T-helper 22 cell (primary cell): ENCODE results near the gene GBP3.
"Not testable (repeated sequence)": the region's sequence is repeated elsewhere in the genome, so short reads cannot be mapped to it uniquely, and the experiment has no call there.

Experiments
- DNase-seq: peaks from one replicate; pipeline ENCODE4 v3.0.0-alpha.2; 2020; ENCODE audit warnings: low read depth

GBP3 gene

DNA sequence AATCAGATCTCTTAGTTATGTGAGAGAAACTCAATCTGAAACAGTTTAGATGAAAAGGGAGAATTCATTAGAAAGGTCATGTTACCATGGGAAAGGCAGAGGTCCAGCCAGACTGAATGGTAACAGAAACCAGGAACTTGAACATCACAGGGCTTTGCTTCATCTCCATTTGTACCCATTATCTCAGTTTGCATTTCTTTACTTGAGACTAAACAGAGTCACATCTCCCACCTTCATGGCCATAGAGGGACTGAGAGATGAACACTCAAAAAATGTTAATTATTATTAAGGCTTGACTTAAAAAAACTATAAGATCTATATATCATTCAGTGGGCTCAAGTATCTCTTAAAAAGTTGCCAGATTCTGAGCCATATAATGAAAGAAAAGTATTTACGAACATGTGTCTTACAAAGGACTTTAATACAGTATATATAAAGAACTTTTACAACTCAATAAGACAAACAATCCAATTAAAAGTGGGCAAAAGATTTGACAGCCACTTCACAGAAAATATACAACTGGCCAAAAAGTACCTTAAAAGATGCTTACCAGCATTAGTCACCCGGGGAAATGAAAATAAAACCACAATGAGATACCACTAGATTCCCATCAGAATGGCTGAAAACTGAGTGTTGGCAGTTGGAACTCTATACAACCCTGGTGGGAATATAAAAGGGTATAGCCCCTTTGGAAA, 43.5 kb downstream of the GBP3 start:
- DNase-seq = no peak

DNA sequence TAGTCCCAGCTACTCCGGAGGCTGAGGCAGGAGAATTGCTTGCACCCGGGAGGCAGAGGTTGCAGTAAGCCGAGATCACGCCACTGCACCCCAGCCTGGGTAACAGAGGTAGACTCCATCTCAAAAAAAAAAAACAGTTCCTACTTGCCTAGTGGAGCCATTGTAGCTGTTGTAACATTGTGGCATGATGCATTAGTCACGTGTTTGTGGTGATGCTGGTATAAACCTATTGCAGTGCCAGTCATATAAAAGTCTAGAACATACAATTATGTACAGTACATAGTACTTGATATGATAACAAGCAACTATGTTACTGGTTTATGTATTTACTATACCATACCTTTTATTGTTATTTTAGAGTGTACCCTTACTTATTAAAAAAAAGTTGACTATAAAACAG, 46.4 kb downstream of the GBP3 start:
- no peak for DNase-seq

DNA sequence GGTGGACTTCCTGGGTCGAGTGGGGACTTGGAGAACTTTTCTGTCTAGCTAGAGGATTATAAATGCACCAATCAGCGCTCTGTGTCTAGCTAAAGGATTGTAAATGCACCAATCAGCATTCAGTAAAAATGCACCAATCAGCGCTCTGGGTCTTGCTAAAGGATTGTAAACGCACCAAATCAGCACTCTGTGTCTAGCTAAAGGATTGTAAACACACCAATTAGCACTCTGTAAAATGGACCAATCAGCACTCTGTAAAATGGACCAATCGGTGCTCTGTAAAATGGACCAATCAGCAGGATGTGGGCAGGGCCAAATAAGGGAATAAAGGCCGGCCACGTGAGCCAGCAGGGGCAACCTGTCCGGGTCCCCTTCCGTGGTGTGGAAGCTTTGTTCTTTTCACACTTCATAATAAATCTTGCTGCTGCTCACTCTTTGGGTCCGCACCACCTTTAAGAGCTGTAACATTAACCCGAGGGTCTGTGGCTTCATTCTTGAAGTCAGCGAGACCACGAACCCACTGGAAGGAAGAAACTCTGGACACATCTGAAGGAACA, 48.0 kb downstream of the GBP3 start:
- DNase-seq = not testable (repeated sequence)

DNA sequence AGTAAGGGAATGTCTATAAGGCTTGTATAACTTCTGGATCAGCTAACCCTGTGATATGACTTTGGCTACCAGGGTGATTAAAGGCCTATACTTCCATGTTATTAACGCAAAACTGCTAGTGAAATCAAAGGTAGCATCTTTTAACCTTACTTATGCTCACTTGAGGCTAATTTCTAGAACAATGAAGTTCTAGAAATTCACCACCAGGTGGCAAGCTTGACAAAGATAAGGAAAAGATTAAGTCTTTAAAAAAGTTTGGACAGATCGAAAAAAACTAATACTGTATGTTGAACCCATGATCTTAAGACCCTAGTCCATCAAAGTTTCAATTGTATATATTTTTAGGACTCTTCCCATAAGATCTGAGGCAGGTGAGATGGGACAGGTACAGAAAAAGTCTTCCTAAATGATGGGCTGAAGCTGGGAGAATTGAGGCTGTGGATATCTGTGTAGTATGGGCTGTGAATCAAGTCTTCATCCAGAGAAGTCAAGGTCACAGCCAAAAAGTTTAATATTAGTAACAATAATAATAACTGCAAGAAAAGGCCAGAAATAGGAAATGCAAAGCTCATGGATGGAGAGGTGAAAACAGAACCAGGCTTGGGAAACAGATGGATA, 49.0 kb downstream of the GBP3 start:
- no peak for DNase-seq

DNA sequence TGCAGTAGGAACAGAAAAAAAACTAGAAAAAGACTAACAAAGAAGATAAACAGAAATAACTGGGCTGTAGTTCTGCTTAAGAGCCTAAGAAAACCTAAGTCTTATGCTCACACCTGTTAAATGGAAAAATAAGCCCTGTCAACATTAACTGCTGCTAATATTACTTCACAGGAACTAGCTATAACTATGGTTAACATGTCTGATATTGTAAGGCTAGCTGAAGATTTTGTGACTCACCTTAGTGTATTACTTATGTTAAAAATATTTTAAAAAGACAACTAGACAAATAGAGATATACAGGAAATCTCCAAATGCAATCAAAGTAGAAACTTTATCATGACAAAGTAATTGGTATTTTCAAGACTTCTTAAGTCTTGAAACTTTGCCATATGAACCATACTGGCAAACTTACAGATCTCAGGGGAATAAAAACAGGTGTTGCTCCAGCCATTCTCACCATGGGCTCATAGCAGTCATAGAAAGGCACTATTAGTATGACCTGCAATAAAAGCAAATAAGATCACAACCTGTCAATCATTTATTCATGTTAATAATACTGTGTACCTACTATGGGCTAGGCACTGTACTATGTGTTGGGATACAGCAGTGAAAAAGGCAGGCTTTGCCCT, 60.9 kb downstream of the GBP3 start:
- no peak for DNase-seq

DNA sequence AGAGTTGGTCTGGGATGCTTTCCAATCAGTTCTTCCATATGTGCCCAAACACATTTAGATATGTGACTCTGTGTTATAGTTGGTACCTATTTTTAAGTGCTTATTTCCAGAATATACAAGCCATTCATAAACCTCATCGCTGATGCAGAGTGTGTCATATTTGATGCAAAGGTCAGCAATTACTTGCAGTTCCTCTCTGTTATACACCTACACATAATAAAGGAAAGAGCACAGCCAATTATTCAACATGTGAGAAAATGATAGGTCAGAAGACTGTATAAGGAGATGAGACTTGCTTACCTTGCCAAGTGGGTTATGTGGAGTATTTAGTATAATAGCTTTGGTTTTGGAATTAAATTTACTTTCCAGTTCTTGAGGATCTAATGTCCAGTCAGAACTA, 61.6 kb downstream of the GBP3 start:
- DNase-seq = no peak
